Ammon's horn (tissue), 1 donor: Measurements from ENCODE around the gene NAV2.
A peak's percentile ranks its signal among the peaks of the same experiment; 100 is the strongest.

Source experiments
- DNase-seq: peaks from one replicate; pipeline ENCODE4 v3.0.0-alpha.2; 2016; ENCODE audit warnings: low spot score

Gene NAV2

GRCh38 chr11:20038412-20038811, 325.8 kb downstream of the NAV2 start:
- DNase-seq, result no peak

GRCh38 chr11:20038972-20039371, 326.3 kb downstream of the NAV2 start:
- DNase-seq, result no peak

DNA sequence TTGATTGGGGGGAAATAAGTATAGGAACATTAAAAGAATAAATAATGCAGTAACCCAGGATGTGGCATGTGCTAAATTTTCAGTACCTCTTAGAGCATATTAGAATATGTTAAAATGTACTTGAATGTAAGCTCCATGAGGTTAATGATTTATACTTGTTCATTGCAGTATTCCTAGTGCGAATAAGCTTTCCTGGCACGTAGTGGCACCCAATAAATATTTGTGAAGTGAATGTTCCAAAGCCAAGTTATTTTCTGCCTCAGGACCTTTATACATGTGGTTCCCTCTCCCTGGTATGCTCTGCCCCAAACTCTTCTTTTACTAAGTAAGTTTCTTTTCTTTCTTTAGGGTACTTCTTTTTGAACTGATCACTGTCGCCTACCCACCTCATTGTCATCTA, 328.9 kb downstream of the NAV2 start:
- no peak for DNase-seq

DNA sequence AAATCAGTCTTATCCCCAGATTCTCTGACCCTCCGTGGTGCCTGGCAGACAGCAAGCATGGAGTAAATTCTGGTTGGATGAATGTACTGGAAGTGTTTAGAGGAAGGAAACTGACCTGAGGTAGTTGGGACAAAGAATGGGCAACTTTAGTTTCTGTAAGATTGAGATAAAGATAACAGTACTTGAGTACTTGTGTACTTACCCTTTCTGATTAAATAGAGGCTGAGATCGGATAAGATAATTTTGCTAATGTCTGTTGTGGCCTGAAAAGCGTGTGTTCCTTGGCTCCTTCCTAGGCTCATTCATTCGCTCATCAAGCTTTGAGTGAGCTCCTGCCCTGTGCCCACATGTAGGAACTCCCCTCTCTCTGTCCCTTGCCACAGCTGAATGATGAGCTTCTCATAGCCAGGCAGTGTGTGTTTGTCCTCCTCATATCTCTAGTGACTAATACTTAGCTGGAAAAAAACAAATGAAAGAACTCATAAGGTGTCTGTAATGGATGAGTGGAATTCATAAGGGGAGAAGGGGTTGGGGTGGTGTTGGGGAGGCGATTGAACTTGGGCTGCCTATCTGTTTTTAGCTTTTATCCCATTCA, 329.5 kb downstream of the NAV2 start:
- no peak for DNase-seq

DNA sequence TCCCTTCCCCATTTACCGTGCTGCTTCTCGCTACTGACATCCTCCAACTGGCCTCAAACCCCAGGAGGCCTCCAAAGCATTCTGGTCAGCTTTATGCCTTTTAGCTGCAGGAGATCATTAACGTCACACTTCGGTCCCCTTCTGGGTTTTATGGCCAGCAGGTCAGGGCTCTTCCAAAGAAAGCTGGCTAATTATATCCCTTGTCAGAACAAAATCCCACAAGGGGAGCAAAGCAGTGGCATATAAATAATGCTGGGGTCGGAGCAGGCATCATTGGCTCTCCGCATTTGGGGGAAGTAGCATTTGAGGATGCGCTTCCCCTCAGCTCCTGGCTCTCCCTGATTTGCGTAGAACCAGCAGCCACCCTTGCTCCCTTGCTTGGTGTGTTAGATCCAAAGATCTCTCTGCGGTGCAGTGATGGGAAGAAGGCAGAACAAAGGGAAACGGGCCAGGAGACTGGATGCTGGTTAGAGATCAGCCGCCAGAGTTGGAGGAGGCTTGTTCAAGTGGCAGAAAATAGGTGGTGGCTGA, 330.2 kb downstream of the NAV2 start:
- DNase-seq, result peak; percentile 30

DNA sequence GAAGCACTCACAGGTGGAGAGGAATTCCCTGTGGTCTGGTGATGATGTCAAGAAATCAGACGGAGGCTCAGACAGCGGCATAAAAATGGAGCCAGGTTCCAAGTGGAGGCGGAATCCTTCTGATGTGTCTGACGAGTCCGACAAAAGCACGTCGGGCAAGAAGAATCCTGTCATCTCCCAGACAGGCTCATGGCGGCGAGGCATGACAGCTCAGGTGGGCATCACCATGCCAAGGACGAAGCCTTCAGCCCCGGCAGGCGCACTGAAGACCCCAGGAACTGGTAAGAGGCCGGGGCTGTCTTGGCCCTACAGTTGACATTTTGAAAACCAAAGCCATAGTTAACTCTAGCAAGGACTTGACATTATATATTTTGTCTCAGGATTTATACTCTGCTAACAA, 331.4 kb downstream of the NAV2 start:
- no peak for DNase-seq

GRCh38 chr11:20045098-20045688, 332.6 kb downstream of the NAV2 start:
- no peak for DNase-seq

DNA sequence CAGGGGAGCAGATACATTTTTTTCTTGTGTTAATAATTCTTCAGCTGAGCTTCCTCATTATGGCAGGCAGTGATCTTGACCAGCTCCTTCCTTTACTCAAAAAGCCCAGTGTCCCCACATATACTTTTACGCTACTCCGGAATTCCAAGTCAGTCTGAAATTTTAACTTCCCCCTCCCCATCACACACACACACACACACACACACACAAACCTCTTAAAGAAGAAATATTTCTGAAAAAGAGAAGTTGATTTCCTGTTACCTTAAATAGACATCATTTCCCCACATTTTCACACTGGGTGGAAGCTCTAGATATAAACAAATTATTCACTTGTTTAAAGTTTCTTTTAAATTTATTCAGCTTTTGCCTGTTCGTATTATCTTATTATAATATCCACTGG, 333.8 kb downstream of the NAV2 start:
- no peak for DNase-seq

GRCh38 chr11:20047006-20047768, 334.6 kb downstream of the NAV2 start:
- no peak for DNase-seq

- DNase-seq, result no peak
These were observed 335.1 kb downstream of the NAV2 start for GRCh38 chr11:20047769-20048154.

DNA sequence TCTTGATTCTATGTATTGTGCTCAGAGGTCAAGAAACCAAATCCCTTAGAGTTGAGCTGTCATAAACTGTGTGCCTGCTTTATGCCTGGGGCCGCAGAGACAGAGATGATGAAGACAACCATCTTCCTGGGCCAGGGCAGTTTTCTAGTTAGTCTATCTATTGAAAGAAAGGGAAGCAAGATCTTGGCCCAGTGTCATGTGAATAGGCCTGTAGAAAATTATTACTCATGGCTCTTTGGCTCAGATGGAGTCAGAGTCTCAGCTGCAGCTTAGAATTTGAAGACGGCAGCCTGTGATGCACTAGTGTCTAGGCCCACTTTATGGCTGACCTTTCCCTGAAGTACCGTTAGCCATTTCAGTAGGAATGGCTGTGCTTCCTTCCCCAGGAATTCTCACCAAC, 335.6 kb downstream of the NAV2 start:
- DNase-seq, result no peak

DNA sequence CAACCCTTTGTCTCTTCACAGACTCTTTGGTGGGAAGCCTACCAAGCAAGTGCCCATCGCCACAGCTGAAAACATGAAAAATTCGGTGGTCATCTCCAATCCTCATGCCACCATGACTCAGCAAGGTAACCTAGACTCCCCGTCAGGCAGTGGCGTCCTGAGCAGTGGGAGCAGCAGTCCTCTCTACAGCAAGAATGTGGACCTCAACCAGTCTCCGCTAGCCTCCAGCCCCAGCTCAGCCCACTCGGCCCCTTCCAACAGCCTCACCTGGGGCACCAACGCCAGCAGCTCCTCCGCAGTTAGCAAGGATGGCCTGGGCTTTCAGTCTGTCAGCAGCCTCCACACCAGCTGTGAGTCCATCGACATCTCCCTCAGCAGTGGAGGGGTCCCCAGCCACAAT, 336.1 kb downstream of the NAV2 start:
- no peak for DNase-seq

DNA sequence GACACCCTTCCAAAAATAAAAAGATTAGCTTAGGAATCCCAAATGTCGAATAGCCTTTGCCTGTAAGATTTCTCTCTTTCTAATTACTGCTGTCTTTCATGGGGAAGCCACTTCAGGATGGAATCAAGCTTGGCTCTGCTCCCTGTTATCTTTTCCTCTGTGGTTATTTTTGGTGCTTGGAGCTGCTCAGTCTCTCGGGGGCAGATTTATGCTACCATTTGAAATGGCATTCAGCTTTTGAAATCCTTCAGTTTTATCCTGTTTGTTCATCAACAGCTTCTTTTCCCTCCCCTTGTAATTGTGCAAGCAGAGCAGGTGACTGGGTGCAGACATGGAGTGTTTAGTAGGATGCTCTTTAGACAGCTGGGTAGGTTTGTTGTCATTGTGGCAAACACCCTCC, 336.6 kb downstream of the NAV2 start:
- no peak for DNase-seq

DNA sequence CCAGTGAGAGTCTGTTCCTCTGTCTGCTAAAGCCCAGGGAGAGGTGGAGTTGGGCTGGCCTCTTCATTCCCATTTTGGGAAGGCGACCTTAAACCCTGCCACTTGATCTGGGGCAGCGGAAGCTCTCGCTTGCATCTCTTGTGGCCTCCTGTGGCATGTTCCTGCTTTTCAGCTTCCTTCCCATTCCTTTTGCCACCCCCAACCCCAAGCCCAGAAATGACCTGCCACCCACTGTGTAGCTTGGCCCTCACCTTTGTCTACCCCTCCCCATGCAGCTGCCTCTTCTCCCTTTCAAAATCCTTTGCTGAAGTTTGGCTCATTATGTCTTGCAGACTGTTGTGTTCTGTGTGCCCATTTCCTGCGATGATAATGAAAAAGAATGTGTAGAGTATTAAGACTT, 337.4 kb downstream of the NAV2 start:
- DNase-seq, result no peak

GRCh38 chr11:20050551-20051333, 338.1 kb downstream of the NAV2 start:
- no peak for DNase-seq

GRCh38 chr11:20051469-20052399, 339.1 kb downstream of the NAV2 start:
- no peak for DNase-seq

DNA sequence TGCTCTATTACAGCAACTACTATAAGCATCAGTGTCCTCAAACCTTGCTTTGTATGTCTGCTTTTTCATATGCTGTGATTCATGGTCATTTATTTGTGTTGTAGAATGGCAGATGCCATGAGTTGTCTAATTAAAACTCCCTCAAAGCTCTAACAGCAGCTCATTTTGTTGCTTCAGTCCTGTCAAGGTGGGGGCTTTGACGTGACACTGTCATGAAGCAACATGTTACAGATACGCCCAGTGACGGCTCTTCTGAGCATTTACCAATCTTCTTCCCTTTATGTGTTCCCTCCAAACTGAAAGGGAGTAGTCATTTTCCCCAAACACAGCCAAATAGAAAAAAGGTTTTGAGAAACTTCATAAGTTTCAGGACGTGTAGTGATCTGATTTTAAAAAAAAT, 340.9 kb downstream of the NAV2 start:
- DNase-seq, result no peak

DNA sequence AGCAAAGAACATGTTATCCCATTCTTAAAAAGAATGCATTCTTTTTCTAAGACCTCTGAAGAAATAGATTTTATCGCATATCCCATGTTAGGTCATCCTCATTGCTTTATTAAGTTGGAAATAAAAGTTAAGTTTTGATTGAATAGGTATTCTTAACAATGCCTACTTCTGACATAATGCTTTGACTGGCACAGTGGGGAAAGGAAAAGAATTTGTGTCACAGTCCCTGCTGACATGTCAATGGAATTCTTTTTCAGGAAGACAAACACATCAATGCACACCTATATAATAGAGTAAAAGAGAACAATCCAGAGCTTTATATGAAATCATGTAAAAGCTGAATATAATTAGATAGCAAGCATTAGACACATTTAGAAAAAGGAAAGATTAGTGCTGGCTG, 341.9 kb downstream of the NAV2 start:
- no peak for DNase-seq

- DNase-seq, result no peak
These were observed 342.7 kb downstream of the NAV2 start for GRCh38 chr11:20055312-20055711.

- peak; percentile 56 for DNase-seq
These were observed 343.7 kb downstream of the NAV2 start for GRCh38 chr11:20056109-20056949.
